PC-9 (cell line): Measurements from ENCODE around the gene C22orf31. TPM values are rescaled to one million over a fixed set of nuclear protein-coding genes. Genes with fewer than 3 reads are reported as not detected.

Experiments used
- BruUV-seq: library from RNA; stranded (reverse); fragments of 400-500 nt; replicated peaks from 2 replicates; lab custom pipeline; 2021; lab: Mats Ljungman, UMichigan
- CTCF ChIA-PET: fragments of 300-600 bp; sonication (Branson Sonifier 250); formaldehyde crosslinking; loops from one replicate; lab custom pipeline; 2022; ENCODE audit warnings: antibody characterized with exemption; lab: Charles Lee
- POLR2A ChIA-PET: fragments of 300-600 bp; sonication (Branson Sonifier 250); formaldehyde crosslinking; loops from one replicate; lab custom pipeline; 2022; ENCODE audit warnings: antibody characterized with exemption; ENCODE audit not compliant: unreplicated experiment; lab: Charles Lee
- DNase-seq, 2 experiments: peaks; one replicate each; pipeline versions ENCODE4 v3.0.0 to v3.0.0-alpha.2; 2015 to 2022; ENCODE audit warnings: mixed read lengths in 1 of 2
- H2AFZ ChIP-seq: fragments of 200-600 bp; sonication (generic); 2 replicates; pipeline ENCODE4 v1.8.1; 2017; ENCODE audit warnings: antibody characterized with exemption
- H3F3A ChIP-seq: fragments of 200-600 bp; sonication (generic); 2 replicates; pipeline ENCODE4 v1.8.1; 2017; ENCODE audit warnings: antibody characterized with exemption, mild to moderate bottlenecking, low read depth; ENCODE audit not compliant: insufficient read depth
- H3K27ac ChIP-seq: fragments of 200-600 bp; sonication (generic); 2 replicates; pipeline ENCODE4 v1.6.1; 2016; ENCODE audit warnings: mixed run types
- H3K27me3 ChIP-seq: fragments of 200-600 bp; sonication (generic); 2 replicates; pipeline ENCODE4 v1.6.1; 2016; ENCODE audit warnings: low read depth, mixed run types; ENCODE audit not compliant: insufficient read depth
- H3K36me3 ChIP-seq: fragments of 200-600 bp; sonication (generic); 2 replicates; pipeline ENCODE4 v1.6.1; 2016; ENCODE audit warnings: low read depth, mixed run types
- H3K4me1 ChIP-seq: fragments of 200-600 bp; sonication (generic); replicated peaks from 2 replicates; pipeline ENCODE4 v1.6.1; 2016; ENCODE audit warnings: mixed run types; ENCODE audit not compliant: insufficient read depth
- H3K4me2 ChIP-seq: fragments of 200-600 bp; sonication (generic); 2 replicates; pipeline ENCODE4 v1.6.1; 2017; ENCODE audit warnings: mixed run types
- H3K4me3 ChIP-seq: fragments of 200-600 bp; sonication (generic); 2 replicates; pipeline ENCODE4 v1.6.1; 2016; ENCODE audit warnings: mixed run types
- H3K79me2 ChIP-seq: fragments of 200-600 bp; sonication (generic); 2 replicates; pipeline ENCODE4 v1.6.1; 2017; ENCODE audit warnings: low read depth, mixed run types
- H3K9me2 ChIP-seq: fragments of 200-600 bp; sonication (generic); 2 replicates; pipeline ENCODE4 v1.8.1; 2017; ENCODE audit warnings: mild to moderate bottlenecking; ENCODE audit not compliant: insufficient read depth
- H3K9me3 ChIP-seq: fragments of 200-600 bp; sonication (generic); 2 replicates; pipeline ENCODE4 v1.8.1; 2016; ENCODE audit warnings: low read depth; ENCODE audit not compliant: insufficient read depth
- H4K20me1 ChIP-seq: fragments of 200-600 bp; sonication (generic); 2 replicates; pipeline ENCODE4 v1.8.1; 2017; ENCODE audit not compliant: insufficient read depth
- EZH2 ChIP-seq: fragments of 200-600 bp; sonication (generic); IDR thresholded peaks from 2 replicates; pipeline ENCODE4 v1.8.0; 2017; ENCODE audit warnings: antibody characterized with exemption, low read depth
- intact Hi-C: fragments of 100-400 bp; cut with micrococcal nuclease; formaldehyde crosslinking; loops from one replicate; pipeline ENCODE4 v1.10.0; 2022; ENCODE audit not compliant: unreplicated experiment
- total RNA-seq: library from RNA; stranded (reverse); gene quantifications from 2 replicates; pipeline ENCODE4 v1.2.3, GENCODE V29; 2021
- TF ChIP-seq, protein P1 (sequence below): fragments of 200-600 bp; sonication (generic); conservative IDR thresholded peaks from 2 replicates; pipeline ENCODE4 v1.6.1; 2017; ENCODE audit warnings: mixed run types, antibody characterized with exemption, mild to moderate bottlenecking, moderate library complexity

C22orf31 gene
- total RNA-seq, 1 experiment from 2014 or later: not detected

DNA sequence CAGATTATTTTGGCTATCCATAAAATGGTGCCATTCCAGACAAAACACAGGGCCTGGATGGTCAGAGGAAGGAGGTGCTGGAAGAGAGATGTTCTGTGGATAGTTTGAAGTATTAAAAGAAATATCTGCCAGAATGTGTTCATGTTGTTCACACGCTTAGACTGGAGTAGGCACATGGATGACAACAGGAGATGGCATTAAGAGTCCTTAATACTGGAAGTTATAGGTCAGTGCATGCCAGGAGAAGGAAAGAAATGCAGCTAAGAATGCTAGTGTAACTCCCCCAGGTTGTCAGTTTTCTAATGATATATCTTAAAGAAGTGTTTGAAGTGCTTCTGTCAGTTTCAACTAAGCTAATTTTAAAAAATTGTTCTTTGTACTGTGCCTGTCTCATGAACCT lies 31.4 kb upstream of the C22orf31 start:
- Histone ChIP-seq H3K79me2 (no peaks in the 10 kb centered on the region), H3K9me3 (no peaks in the 10 kb centered on the region), H4K20me1 (no peaks in the 10 kb centered on the region), H3K4me2 (no peak overlapping the region), H3K27ac (no peak overlapping the region), H3K27me3 (no peaks in the 10 kb centered on the region), H3K4me3 (no peak overlapping the region), H3F3A (no peaks in the 10 kb centered on the region), H3K36me3 (no peaks in the 10 kb centered on the region), H3K4me1 (peaks cover 10% of the 10 kb centered on the region; the same call in 1 of the 2 replicates), H3K9me2 (no peaks in the 10 kb centered on the region), H2AFZ (no peak overlapping the region)
- POLR2A ChIA-PET: interaction anchor here (0.7 kb wide), 1 partner anchor 732 kb away, joined by 11 read pairs; no protein-coding TSS in a partner anchor
- intact Hi-C loops: no loop called here
- no TSS peak for BruUV-seq
- TF ChIP-seq, protein P1, sequence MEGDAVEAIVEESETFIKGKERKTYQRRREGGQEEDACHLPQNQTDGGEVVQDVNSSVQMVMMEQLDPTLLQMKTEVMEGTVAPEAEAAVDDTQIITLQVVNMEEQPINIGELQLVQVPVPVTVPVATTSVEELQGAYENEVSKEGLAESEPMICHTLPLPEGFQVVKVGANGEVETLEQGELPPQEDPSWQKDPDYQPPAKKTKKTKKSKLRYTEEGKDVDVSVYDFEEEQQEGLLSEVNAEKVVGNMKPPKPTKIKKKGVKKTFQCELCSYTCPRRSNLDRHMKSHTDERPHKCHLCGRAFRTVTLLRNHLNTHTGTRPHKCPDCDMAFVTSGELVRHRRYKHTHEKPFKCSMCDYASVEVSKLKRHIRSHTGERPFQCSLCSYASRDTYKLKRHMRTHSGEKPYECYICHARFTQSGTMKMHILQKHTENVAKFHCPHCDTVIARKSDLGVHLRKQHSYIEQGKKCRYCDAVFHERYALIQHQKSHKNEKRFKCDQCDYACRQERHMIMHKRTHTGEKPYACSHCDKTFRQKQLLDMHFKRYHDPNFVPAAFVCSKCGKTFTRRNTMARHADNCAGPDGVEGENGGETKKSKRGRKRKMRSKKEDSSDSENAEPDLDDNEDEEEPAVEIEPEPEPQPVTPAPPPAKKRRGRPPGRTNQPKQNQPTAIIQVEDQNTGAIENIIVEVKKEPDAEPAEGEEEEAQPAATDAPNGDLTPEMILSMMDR: no peak
- TF ChIP-seq EZH2: no peak
- CTCF ChIA-PET: no interaction called here
- no peak for DNase-seq

DNA sequence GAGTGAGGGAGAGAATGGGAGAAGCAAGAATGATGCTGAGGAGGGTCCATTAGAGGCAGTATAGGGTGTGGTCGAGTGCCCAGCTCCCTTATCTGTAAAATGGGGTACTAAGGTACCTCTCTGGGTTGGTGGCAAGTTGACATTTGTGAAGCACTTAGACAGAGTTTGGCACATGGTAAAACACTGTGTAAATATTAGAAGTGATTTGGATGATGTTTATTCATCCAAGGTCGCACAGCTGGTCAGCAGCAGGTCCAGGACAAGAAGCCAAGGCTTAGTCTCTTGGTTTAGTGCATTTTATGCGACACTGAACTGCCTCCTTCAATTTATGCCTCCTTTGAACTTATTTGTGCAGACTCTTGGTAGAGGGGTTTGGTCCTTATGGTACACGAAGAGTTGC lies 30.6 kb upstream of the C22orf31 start:
- TF ChIP-seq, protein P1: no peak
- TF ChIP-seq EZH2: no peak
- no peaks in the 10 kb centered on the region for H3K27me3 ChIP-seq
- no peak for DNase-seq
- no peaks in the 10 kb centered on the region for H3K36me3 ChIP-seq
- no peak overlapping the region for H3K4me2 ChIP-seq
- no peak overlapping the region for H3K4me3 ChIP-seq
- H3K79me2 ChIP-seq: no peaks in the 10 kb centered on the region
- no peaks in the 10 kb centered on the region for H3K9me3 ChIP-seq
- no peaks in the 10 kb centered on the region for H4K20me1 ChIP-seq
- intact Hi-C loops: no loop called here
- ChIA-PET POLR2A (no interaction called here), CTCF (no interaction called here)
- no TSS peak for BruUV-seq
- H3K9me2 ChIP-seq: no peaks in the 10 kb centered on the region
- H3K27ac ChIP-seq: no peak overlapping the region
- no peaks in the 10 kb centered on the region for H3F3A ChIP-seq
- H3K4me1 ChIP-seq: peaks cover 10% of the 10 kb centered on the region; the same call in 1 of the 2 replicates
- H2AFZ ChIP-seq: no peak overlapping the region

DNA sequence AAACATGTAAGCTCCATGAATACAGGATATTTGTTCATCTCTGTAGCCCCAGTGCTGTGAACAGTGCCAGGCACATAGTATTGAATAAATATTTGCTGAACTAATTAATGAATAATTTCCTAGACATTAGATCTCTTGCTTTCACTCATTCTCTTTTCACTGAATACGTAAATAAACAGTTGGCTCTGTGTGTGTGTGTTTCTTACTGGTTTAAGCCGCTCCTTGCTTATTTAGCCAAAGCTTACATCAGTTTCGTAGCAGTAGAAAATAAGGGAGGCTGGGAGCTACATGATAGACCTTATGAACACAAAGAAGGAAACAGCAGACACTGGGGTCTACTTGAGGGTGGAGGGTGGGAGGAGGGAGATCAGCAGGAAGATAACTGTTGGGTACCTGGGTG lies 28.4 kb upstream of the C22orf31 start:
- BruUV-seq: no TSS peak

More for the DNA sequence above, 28.4 kb upstream of the C22orf31 start:
- Histone ChIP-seq H3K9me3 (no peaks in the 10 kb centered on the region), H4K20me1 (no peaks in the 10 kb centered on the region), H3K4me2 (no peak overlapping the region), H3K27ac (no peak overlapping the region), H3K36me3 (no peaks in the 10 kb centered on the region), H3K4me1 (no peaks in the 10 kb centered on the region), H3K9me2 (no peaks in the 10 kb centered on the region), H2AFZ (no peak overlapping the region), H3K4me3 (no peak overlapping the region), H3K79me2 (no peaks in the 10 kb centered on the region), H3K27me3 (no peaks in the 10 kb centered on the region), H3F3A (no peaks in the 10 kb centered on the region)
- intact Hi-C loops: no loop called here
- CTCF ChIA-PET: no interaction called here
- DNase-seq: no peak
- POLR2A ChIA-PET: no interaction called here
- no peak for TF ChIP-seq EZH2
- TF ChIP-seq, protein P1: no peak
